NCI-H1048 (cell line): ENCODE results near the gene SGO2.
"Not testable (repeated sequence)": the region's sequence is repeated elsewhere in the genome, so short reads cannot be mapped to it uniquely, and the experiment has no call there.

ENCODE experiments used
- DNase-seq: peaks from one replicate; lab custom pipeline; 2025; lab: John Stamatoyannopoulos, UW

The SGO2 gene

GRCh38 chr2:200624026-200624425, 98.0 kb downstream of the SGO2 start:
- no peak for DNase-seq

GRCh38 chr2:200624658-200625057, 98.7 kb downstream of the SGO2 start:
- no peak for DNase-seq

DNA sequence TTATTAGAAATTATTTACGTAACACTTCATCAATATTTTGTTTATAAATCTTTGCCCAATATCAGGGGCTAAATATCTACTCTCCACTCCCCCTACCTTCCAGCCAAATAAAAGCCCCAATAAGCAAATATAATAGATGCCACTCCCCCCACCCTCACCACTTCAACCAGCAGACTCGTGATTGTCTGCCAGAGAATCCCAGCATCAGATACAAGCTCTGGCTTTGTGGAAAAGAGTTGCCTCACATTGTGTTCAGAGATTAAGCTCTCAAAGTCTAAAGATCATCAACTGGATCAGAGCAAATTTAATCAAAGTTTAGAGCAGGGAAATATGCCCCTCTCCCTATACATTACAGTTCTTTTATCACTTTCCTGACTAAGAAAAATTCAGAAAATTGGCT, 99.3 kb downstream of the SGO2 start:
- no peak for DNase-seq

GRCh38 chr2:200625958-200626363, 100.0 kb downstream of the SGO2 start:
- no peak for DNase-seq

GRCh38 chr2:200627110-200627770, 101.2 kb downstream of the SGO2 start:
- DNase-seq: no peak

GRCh38 chr2:200628461-200628860, 102.5 kb downstream of the SGO2 start:
- DNase-seq: not testable (repeated sequence)

DNA sequence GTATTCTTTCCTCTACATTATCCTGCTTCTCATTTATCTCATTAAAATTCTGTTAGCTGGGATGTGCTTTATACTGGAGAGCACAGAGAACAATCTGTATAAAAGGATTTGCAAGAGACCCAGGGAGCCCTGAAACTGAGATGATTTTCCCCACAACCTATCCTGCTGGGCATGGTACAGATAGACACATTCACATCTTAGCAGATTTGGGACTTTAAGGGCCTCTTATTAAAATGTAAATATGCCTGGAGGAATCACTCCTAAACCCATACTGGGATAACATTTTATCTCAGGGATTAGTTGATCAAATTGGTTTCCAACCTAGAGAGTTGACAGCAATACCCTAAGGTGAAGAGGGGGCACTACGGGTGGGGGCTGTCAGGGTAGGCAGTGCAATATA, 105.3 kb downstream of the SGO2 start:
- no peak for DNase-seq
